DND-41 (cell line): ENCODE data around the gene PCNX1.

Experiments
- CTCF ChIP-seq: IDR thresholded peaks from 2 replicates; pipeline ENCODE4 v1.5.1; 2012; ENCODE audit warnings: borderline replicate concordance, low read length, moderate library complexity, mild to moderate bottlenecking; ENCODE audit not compliant: poor library complexity, severe bottlenecking; ENCODE audit errors: extremely low read depth
- EZH2 ChIP-seq: IDR thresholded peaks from 3 replicates; pipeline ENCODE4 v1.6.1; 2012; ENCODE audit warnings: borderline replicate concordance, low read depth, mild to moderate bottlenecking, moderate library complexity, low read length, inconsistent platforms; ENCODE audit not compliant: severe bottlenecking

DNA sequence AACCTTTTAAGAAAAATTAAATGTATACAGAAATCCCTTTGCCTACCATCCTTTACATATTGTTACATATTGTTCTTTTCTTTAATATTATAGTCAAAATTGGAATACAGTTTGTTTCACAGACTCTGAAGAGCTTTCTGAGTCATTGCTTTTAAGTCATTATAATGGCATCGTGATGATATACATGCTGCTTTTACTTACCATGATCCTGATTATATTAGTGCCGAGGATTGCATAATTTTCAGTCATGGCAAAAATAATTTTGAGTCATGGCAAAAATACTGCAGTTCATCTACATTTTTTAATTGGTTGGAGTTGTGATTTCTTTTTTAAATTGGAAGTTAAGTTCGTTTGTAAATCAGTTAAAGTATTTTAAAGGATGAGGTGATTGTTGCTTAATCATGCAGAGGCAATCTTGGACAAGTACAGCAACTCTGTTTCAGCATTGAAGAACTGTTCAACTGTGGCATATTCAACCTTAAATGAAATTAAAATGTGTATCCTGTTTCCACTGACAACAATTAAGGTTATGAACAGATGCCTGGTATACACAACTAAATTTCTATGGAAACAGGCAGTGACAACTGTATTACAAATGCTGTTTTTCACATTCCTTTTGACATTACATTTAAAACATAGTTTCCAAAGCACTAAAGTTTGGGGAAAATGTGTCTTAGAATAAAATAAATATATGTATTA lies 142.3 kb downstream of the PCNX1 start:
- TF ChIP-seq EZH2: no peak
- TF ChIP-seq CTCF: no peak
